A549 (cell line): Measurements from ENCODE around the gene OPRD1.

Source experiments
- CBX8 ChIP-seq: fragments of 200-600 bp; sonication (generic); IDR thresholded peaks from 2 replicates; pipeline ENCODE4 v1.6.1; 2016
- EP300 ChIP-seq, 2 experiments: fragments of >200 bp; sonication (Bioruptor Twin); formaldehyde crosslinking; IDR thresholded peaks; 2 replicates in 1 of 2; 3 replicates in 1 of 2; pipeline ENCODE4 v1.6.1; 2016 to 2017
- MAZ ChIP-seq: fragments of 150-350 bp; IDR thresholded peaks from 2 replicates; pipeline ENCODE4 v1.6.1; 2014; ENCODE audit warnings: antibody characterized with exemption, low read depth, low read length, borderline replicate concordance
- MYC ChIP-seq: IDR thresholded peaks from 2 replicates; pipeline ENCODE4 v1.6.1; 2012; ENCODE audit warnings: mild to moderate bottlenecking, inconsistent platforms, low read length, improper control_type of control experiment, borderline replicate concordance
- POLR2A ChIP-seq: IDR thresholded peaks from 2 replicates; pipeline ENCODE4 v1.6.1; 2012; ENCODE audit warnings: mild to moderate bottlenecking, low read length
- RAD21 ChIP-seq, 2 experiments: fragments of >200 bp in 1 of 2; sonication (Bioruptor Twin) in 1 of 2; formaldehyde crosslinking in 1 of 2; IDR thresholded peaks in 1 of 2; conservative IDR thresholded peaks in 1 of 2; 2 replicates in 1 of 2; 3 replicates in 1 of 2; pipeline ENCODE4 v1.6.1; 2012 to 2018; ENCODE audit warnings: inconsistent platforms in 1 of 2
- SMC3 ChIP-seq: fragments of >200 bp; sonication (Bioruptor Twin); formaldehyde crosslinking; IDR thresholded peaks from 3 replicates; pipeline ENCODE4 v1.6.1; 2018; ENCODE audit warnings: inconsistent platforms
- ZFP36 ChIP-seq: fragments of 450-650 bp; IDR thresholded peaks from 2 replicates; pipeline ENCODE4 v1.6.1; 2014; ENCODE audit warnings: borderline replicate concordance; ENCODE audit not compliant: partially characterized antibody
- TF ChIP-seq, protein P1 (sequence below): fragments of >200 bp; sonication (Bioruptor Twin); formaldehyde crosslinking; IDR thresholded peaks from 3 replicates; pipeline ENCODE4 v1.5.1; 2016
- TF ChIP-seq, protein P2 (sequence below): fragments of 200-600 bp; sonication (generic); IDR thresholded peaks from 2 replicates; pipeline ENCODE4 v1.6.1; 2016; ENCODE audit warnings: antibody characterized with exemption, mild to moderate bottlenecking, moderate library complexity

DNA sequence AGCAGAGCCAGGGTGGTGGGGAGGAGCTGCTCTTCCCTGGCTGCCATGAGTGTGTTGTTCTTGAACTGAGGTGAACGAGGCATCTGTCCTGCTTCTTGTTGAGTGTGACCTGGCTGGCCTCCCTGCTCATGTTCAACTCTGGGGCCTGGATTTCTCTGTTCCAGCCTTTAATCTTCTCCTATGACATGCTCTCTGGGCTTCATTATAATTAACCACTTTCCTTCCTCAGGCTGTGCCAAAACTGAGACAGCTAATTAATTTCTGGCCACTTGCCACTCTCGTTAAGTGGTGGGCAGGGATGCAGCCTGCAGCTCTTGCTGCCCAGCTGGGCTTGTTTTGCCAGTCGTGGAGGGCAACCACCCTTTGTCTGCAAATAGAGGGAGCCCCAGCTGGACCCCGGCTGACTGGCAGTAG lies 23.3 kb downstream of the OPRD1 start:
- TF ChIP-seq, protein P1, sequence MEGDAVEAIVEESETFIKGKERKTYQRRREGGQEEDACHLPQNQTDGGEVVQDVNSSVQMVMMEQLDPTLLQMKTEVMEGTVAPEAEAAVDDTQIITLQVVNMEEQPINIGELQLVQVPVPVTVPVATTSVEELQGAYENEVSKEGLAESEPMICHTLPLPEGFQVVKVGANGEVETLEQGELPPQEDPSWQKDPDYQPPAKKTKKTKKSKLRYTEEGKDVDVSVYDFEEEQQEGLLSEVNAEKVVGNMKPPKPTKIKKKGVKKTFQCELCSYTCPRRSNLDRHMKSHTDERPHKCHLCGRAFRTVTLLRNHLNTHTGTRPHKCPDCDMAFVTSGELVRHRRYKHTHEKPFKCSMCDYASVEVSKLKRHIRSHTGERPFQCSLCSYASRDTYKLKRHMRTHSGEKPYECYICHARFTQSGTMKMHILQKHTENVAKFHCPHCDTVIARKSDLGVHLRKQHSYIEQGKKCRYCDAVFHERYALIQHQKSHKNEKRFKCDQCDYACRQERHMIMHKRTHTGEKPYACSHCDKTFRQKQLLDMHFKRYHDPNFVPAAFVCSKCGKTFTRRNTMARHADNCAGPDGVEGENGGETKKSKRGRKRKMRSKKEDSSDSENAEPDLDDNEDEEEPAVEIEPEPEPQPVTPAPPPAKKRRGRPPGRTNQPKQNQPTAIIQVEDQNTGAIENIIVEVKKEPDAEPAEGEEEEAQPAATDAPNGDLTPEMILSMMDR: no peak
- no peak for TF ChIP-seq SMC3
- no peak for TF ChIP-seq CBX8
- TF ChIP-seq POLR2A: no peak
- TF ChIP-seq, protein P2, sequence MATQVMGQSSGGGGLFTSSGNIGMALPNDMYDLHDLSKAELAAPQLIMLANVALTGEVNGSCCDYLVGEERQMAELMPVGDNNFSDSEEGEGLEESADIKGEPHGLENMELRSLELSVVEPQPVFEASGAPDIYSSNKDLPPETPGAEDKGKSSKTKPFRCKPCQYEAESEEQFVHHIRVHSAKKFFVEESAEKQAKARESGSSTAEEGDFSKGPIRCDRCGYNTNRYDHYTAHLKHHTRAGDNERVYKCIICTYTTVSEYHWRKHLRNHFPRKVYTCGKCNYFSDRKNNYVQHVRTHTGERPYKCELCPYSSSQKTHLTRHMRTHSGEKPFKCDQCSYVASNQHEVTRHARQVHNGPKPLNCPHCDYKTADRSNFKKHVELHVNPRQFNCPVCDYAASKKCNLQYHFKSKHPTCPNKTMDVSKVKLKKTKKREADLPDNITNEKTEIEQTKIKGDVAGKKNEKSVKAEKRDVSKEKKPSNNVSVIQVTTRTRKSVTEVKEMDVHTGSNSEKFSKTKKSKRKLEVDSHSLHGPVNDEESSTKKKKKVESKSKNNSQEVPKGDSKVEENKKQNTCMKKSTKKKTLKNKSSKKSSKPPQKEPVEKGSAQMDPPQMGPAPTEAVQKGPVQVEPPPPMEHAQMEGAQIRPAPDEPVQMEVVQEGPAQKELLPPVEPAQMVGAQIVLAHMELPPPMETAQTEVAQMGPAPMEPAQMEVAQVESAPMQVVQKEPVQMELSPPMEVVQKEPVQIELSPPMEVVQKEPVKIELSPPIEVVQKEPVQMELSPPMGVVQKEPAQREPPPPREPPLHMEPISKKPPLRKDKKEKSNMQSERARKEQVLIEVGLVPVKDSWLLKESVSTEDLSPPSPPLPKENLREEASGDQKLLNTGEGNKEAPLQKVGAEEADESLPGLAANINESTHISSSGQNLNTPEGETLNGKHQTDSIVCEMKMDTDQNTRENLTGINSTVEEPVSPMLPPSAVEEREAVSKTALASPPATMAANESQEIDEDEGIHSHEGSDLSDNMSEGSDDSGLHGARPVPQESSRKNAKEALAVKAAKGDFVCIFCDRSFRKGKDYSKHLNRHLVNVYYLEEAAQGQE: no peak
- TF ChIP-seq EP300 (IDR thresholded peaks at IDR 0.05): no peak
- TF ChIP-seq MYC: no peak
- no peak for TF ChIP-seq MAZ
- no peak for TF ChIP-seq RAD21 (conservative IDR thresholded peaks at IDR 0.05 in 1 of 2, IDR thresholded peaks at IDR 0.05 in 1 of 2)
- TF ChIP-seq ZFP36: no peak
